K562 (cell line): ENCODE measurements around the gene TUBGCP5. TPM values are rescaled to one million over a fixed set of nuclear protein-coding genes. Genes with fewer than 3 reads are reported as not detected.
A peak's percentile ranks its signal among the peaks of the same experiment; 100 is the strongest.

Experiments used
- BCOR ChIP-seq: fragments of 450-650 bp; IDR thresholded peaks from 2 replicates; pipeline ENCODE4 v1.6.1; 2016
- ETS1 ChIP-seq: conservative IDR thresholded peaks from 2 replicates; pipeline ENCODE4 v1.6.1; 2011; ENCODE audit warnings: low read depth, mild to moderate bottlenecking, low read length; ENCODE audit not compliant: control insufficient read depth
- KLF1 ChIP-seq: fragments of 450-650 bp; IDR thresholded peaks from 2 replicates; pipeline ENCODE4 v1.6.1; 2016; ENCODE audit warnings: missing genetic modification characterization, missing compliant biosample characterization
- NFIC ChIP-seq: fragments of 450-650 bp; IDR thresholded peaks from 2 replicates; pipeline ENCODE4 v1.6.1; 2017; ENCODE audit warnings: mild to moderate bottlenecking, inconsistent platforms
- RAD21 ChIP-seq, 2 experiments: fragments of 250-450 bp in 1 of 2; fragments of 450-650 bp in 1 of 2; sonication (Bioruptor Pico) in 1 of 2; formaldehyde crosslinking in 1 of 2; IDR thresholded peaks in 1 of 2; conservative IDR thresholded peaks in 1 of 2; 2 replicates each; pipeline versions ENCODE4 v1.4.0 to v1.8.0; 2020 to 2022; ENCODE audit warnings: mild to moderate bottlenecking in 2 of 2, moderate library complexity in 1 of 2
- SAP30 ChIP-seq: fragments of 200-600 bp; sonication (generic); IDR thresholded peaks from 2 replicates; pipeline ENCODE4 v1.6.1; 2012; ENCODE audit warnings: borderline replicate concordance, low read depth, mild to moderate bottlenecking, moderate library complexity, low read length, control low read depth, inconsistent platforms; ENCODE audit not compliant: insufficient read depth, poor library complexity, severe bottlenecking
- SIN3A ChIP-seq, 2 experiments: fragments of 150-350 bp in 1 of 2; IDR thresholded peaks; 2 replicates each; pipeline ENCODE4 v1.6.1; 2011 to 2016; ENCODE audit warnings: borderline replicate concordance in 2 of 2, low read depth in 2 of 2, low read length in 2 of 2, mild to moderate bottlenecking in 2 of 2, moderate library complexity in 2 of 2; ENCODE audit not compliant: control insufficient read depth in 1 of 2
- TBL1XR1 ChIP-seq, 2 experiments: IDR thresholded peaks; 2 replicates each; pipeline ENCODE4 v1.6.1; 2012; ENCODE audit warnings: improper control_type of control experiment in 2 of 2, low read length in 2 of 2, mild to moderate bottlenecking in 1 of 2
- ZBTB40 ChIP-seq, 2 experiments: fragments of 450-650 bp in 1 of 2; sonication (generic) in 1 of 2; formaldehyde crosslinking in 1 of 2; IDR thresholded peaks; 2 replicates each; pipeline versions ENCODE4 v1.7.1 to v1.9.0; 2016 to 2022; ENCODE audit warnings: inconsistent platforms in 1 of 2, mild to moderate bottlenecking in 1 of 2, missing genetic modification reagents in 1 of 2
- ZEB2 ChIP-seq: fragments of 450-650 bp; IDR thresholded peaks from 2 replicates; pipeline ENCODE4 v1.6.1; 2016
- ZNF584 ChIP-seq: fragments of 200-800 bp; sonication (Bioruptor generic); IDR thresholded peaks from 2 replicates; pipeline ENCODE4 v1.6.1; 2016; ENCODE audit warnings: low read depth, mild to moderate bottlenecking, missing genetic modification characterization, missing compliant biosample characterization
- ZNF740 ChIP-seq, 3 experiments: fragments of 200-800 bp in 1 of 3; sonication (Bioruptor generic) in 1 of 3; sonication (generic) in 1 of 3; formaldehyde crosslinking in 1 of 3; IDR thresholded peaks; 2 replicates each; pipeline versions ENCODE4 v1.6.1 to v1.8.0; 2016 to 2022; ENCODE audit warnings: mild to moderate bottlenecking in 2 of 3, missing compliant biosample characterization in 2 of 3, missing genetic modification characterization in 2 of 3, missing genetic modification reagents in 1 of 3
- ZSCAN29 ChIP-seq: fragments of 450-650 bp; IDR thresholded peaks from 2 replicates; pipeline ENCODE4 v1.6.1; 2017
- polyA plus RNA-seq, 8 experiments: library from polyadenylated mRNA; depleted of rRNA in 4 of 8; stranded (reverse) in 5 of 8; unstranded in 3 of 8; fragments of >200 nt; fragmentation: Nextera tagmentation in 2 of 8; fragmentation: Illumina TruSeq in 1 of 8; extraction: Ambion mirVana in 2 of 8; extraction: Trizol in 1 of 8; gene quantifications; 2 replicates each; pipeline versions ENCODE4 v1.2.1 to v1.2.3, GENCODE V29; 2011 to 2014; ENCODE audit warnings: inconsistent platforms in 1 of 8, missing spikeins in 1 of 8
- total RNA-seq, 7 experiments: library from RNA; depleted of rRNA in 6 of 7; stranded (reverse); fragments of >200 nt in 6 of 7; fragmentation: Illumina TruSeq in 2 of 7; extraction: Trizol in 2 of 7; gene quantifications; 2 replicates each; pipeline versions ENCODE4 v1.2.1 to v1.2.3, GENCODE V29; 2011 to 2021; ENCODE audit warnings: low replicate concordance in 1 of 7

Gene TUBGCP5
- total and polyA plus RNA-seq, 9 of the 15 experiments (the other 6 are each of a cell fraction or from before 2014, with no cell fraction given) = 5.8 to 33.9 (median 23.2) TPM

GRCh38 chr15:22979238-22980188, 59.9 kb downstream of the TUBGCP5 start (continued):
- peak in 1 of 2 experiments; percentile 80; a peak in 2 of 4 replicates for TF ChIP-seq SIN3A (IDR thresholded peaks at IDR 0.05; ENCODE audit: borderline replicate concordance in 2 of 2, control insufficient read depth in 1 of 2, low read depth in 2 of 2, low read length in 2 of 2)
- no peak for TF ChIP-seq SAP30
- TF ChIP-seq ETS1 = peak; percentile 55; the same call in 1 of the 2 replicates
- no peak for TF ChIP-seq ZNF584
- no peak for TF ChIP-seq KLF1 (tag)
- TF ChIP-seq ZEB2 = no peak
- peak; percentile 24; the same call in 1 of the 2 replicates for TF ChIP-seq NFIC
- TF ChIP-seq BCOR = peak; percentile 46
- TF ChIP-seq TBL1XR1 (IDR thresholded peaks at IDR 0.05; ENCODE audit: low read length in 2 of 2) = no peak
- TF ChIP-seq ZBTB40 (IDR thresholded peaks at IDR 0.05) = 0 out of 2 replicates have a peak, but pooled peaks have one; percentile 30
- no peak for TF ChIP-seq ZBTB40 (CRISPR knock-in tag; IDR thresholded peaks at IDR 0.05)
- TF ChIP-seq ZNF740 (CRISPR knock-in tag; IDR thresholded peaks at IDR 0.05) = no peak
- peak in 1 of 2 experiments; percentile 87; a peak in 2 of 4 replicates for TF ChIP-seq ZNF740 (tag; IDR thresholded peaks at IDR 0.05)
- TF ChIP-seq ZSCAN29 = peak; percentile 37; the same call in 1 of the 2 replicates
- no peak for TF ChIP-seq RAD21 (CRISPR knock-in tag; conservative IDR thresholded peaks at IDR 0.05 in 1 of 2, IDR thresholded peaks at IDR 0.05 in 1 of 2)
